AG09319 (cell line): ENCODE data around the gene HAS3.

Experiments
- DNase-seq: peaks from one replicate; pipeline ENCODE4 v3.0.0-alpha.2; 2010; ENCODE audit warnings: low read depth; ENCODE audit errors: extremely low read depth
- TF ChIP-seq, protein P1 (sequence below): IDR thresholded peaks from 2 replicates; pipeline ENCODE4 v1.5.1; 2011; ENCODE audit warnings: low read depth, mild to moderate bottlenecking, inconsistent platforms, low read length, moderate library complexity

HAS3 gene

DNA sequence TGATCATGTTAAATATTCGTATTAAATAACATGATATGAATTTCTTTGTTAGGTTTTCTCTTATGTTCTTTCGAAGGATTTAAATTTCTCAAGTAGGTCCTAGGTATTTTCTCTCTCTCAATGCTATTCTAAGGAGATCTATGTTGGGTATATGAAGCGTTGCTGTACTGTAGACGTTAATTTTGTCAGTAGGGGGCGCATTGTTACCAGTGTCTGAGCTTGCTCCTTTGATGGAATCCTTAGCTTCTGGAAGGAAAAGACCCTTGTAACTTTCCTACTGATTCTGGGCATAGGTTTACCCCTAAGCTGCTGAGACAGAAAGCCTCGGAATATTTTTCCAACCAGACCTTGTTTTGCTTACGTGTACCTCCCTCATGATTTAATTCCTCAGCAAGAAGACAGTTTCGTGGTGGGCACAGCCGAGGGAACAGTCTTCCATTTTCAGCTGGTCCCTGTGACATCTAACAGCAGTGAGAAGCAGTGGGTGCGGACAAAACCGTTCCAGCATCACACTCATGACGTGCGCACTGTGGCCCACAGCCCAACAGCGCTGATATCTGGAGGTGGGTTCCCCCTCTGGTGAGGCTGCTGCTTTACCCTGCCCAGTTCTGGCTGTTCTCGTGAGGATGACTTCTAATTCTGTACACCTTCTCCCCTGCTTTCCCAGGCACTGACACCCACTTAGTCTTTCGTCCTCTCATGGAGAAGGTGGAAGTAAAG is 44.9 kb downstream of the HAS3 start:
- TF ChIP-seq, protein P1, sequence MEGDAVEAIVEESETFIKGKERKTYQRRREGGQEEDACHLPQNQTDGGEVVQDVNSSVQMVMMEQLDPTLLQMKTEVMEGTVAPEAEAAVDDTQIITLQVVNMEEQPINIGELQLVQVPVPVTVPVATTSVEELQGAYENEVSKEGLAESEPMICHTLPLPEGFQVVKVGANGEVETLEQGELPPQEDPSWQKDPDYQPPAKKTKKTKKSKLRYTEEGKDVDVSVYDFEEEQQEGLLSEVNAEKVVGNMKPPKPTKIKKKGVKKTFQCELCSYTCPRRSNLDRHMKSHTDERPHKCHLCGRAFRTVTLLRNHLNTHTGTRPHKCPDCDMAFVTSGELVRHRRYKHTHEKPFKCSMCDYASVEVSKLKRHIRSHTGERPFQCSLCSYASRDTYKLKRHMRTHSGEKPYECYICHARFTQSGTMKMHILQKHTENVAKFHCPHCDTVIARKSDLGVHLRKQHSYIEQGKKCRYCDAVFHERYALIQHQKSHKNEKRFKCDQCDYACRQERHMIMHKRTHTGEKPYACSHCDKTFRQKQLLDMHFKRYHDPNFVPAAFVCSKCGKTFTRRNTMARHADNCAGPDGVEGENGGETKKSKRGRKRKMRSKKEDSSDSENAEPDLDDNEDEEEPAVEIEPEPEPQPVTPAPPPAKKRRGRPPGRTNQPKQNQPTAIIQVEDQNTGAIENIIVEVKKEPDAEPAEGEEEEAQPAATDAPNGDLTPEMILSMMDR = peak; percentile 71
- peak; percentile 60 for DNase-seq

DNA sequence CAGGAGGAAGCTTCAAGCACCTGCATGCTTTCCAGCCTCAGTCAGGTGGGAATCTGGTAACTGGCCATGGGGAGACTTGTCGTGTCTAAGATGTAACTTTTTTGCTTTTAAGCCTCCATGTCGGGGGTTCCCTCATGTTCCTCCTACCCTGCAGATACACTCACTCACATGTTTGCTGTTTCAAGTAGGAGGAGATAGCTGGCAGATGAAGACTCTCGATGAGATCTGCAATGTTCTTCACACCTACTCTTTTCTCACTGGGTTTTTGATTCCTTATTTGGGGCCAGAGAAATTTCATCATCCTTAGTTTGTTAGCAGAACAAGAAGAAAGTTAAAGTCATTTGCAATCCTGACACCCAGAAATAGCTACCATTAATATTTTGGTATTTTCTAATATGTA is 51.7 kb downstream of the HAS3 start:
- no peak for DNase-seq
- TF ChIP-seq, protein P1 = no peak

DNA sequence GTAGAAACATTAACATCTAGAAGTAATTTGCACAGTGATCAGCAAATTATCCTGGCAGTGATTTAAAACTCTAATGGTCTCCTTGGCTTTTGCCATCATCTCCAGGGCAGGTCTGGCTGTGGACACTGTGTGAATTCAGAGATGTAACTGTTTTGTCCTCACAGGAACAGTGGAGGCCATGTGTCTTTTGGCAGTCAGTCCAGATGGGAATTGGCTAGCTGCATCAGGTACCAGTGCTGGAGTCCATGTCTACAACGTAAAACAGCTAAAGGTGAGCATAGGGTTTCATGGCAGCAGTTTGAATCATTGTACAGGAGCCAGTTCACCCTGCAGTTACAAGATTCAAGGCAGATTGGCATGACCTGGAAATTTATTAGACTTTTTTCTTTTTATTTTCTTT is 54.7 kb downstream of the HAS3 start:
- TF ChIP-seq, protein P1 = no peak
- DNase-seq = no peak

DNA sequence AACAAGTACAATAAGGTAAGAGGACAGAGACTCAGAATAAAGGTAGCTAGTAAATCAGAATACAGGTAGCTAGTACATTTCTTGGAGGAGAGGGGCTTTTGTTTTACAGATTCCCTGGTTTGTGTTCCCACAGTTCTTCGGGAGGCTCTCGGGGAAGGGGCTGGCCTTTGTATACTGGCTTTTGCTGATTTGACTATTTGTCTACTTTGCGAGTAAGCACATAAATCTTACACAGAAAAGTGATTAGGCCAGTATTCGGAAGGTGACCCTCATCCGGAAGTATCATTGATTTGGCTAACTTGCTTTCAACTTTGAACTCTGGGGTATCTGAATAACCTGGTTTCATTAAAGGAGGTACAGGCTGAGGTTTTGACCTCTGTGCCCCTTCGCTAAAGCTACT is 60.1 kb downstream of the HAS3 start:
- no peak for DNase-seq
- TF ChIP-seq, protein P1 = no peak

DNA sequence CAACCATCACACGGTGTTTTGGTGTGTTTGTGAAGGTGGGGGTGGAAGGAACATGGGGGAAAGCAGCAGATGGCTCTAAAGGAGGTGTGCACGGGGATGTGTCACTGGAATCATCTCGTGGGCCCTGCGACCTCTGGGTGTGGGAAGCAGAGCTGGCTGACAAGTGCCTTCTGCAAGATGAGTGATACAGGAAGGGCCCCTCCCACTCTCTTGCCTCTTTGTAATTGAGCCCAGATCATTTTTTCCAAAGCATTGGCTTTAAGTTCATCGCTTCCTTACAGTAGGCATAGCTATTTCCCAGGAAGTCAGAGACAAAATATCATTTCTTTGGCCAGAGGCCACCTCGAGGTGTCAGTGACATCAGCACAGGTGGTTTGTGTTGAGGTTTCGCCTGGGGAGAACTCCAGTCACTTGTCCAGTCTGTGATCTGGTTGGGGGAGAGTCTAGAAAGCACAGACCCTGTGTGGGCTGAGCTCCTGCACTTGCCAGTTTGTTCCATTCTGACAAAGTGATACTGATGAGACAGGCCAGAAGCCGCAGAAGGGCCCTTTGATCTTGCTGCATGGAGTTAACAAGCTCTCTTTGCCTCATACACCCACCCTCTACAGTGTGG is 60.9 kb downstream of the HAS3 start:
- no peak for DNase-seq
- TF ChIP-seq, protein P1 = no peak

DNA sequence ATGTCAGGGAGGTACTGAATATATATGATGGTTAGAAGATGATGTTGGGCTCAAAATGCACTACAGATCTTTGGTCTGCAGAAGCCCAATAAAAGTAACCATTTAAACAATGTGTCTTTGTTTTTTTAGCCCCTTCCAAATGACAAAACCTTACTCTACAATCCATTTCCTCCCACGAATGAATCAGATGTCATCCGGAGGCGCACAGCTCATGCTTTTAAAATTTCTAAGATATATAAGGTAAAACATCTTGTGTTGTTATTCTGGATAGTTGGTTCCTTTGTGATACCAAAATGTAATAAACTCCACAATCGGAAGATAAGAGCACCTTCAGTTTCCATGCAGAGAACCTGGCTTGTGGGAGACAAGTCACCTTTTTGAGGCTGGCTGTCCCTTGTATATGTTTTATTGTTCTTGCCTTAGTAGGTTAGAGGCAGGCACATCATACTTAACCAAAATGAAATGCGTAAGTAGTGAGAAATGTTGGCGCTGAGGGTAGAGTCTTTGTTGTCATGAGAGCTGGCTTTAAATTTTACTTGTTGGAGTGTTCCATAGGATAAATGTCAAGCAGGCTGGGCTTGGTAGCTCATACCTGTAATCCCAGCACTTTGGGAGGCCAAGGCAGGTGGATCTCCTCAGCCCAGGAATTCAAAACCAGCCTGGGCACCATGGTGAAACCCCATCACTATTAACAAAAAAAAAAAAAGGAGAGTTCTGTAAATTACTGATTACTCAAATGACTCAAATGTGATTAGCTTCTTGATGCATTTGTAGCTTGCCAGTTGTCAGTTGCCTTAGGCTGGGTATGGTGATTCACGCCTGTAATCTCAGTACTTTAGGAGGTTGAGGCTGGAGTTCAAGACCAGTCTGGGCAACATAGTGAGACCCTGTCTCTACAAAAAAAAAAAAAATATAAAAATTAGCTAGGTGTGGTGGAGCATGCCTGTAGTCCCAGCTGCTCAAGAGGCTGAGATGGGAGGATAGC is 61.8 kb downstream of the HAS3 start:
- no peak for DNase-seq
- TF ChIP-seq, protein P1 = no peak
